H9 (cell line): ENCODE results near the gene GTF3A. TPM values are rescaled to one million over a fixed set of nuclear protein-coding genes. Genes with fewer than 3 reads are reported as not detected.

Source experiments
- DNase-seq: peaks from one replicate; pipeline ENCODE4 v3.0.0-alpha.2; 2017
- H2AFZ ChIP-seq: one replicate; pipeline ENCODE4 v1.6.1; 2013; ENCODE audit warnings: mild to moderate bottlenecking, low read length, control low read depth, moderate library complexity
- H2AK5ac ChIP-seq: 2 replicates; pipeline ENCODE4 v1.6.1; 2013; ENCODE audit warnings: low read length, control low read depth, mixed read lengths; ENCODE audit not compliant: insufficient read length
- H2BK120ac ChIP-seq: one replicate; pipeline ENCODE4 v1.6.1; 2013; ENCODE audit warnings: low read depth, mild to moderate bottlenecking, low read length, control low read depth, inconsistent platforms; ENCODE audit not compliant: poor library complexity, severe bottlenecking
- H2BK12ac ChIP-seq: 2 replicates; pipeline ENCODE4 v1.6.1; 2013; ENCODE audit warnings: low read length, control low read depth, mixed read lengths, low read depth; ENCODE audit not compliant: insufficient read length
- H2BK15ac ChIP-seq: 2 replicates; pipeline ENCODE4 v1.6.1; 2013; ENCODE audit warnings: low read depth, low read length, control low read depth
- H2BK20ac ChIP-seq: one replicate; pipeline ENCODE4 v1.6.1; 2013; ENCODE audit warnings: low read depth, mild to moderate bottlenecking, low read length, control low read depth, inconsistent platforms; ENCODE audit not compliant: poor library complexity, severe bottlenecking
- H2BK5ac ChIP-seq: 2 replicates; pipeline ENCODE4 v1.6.1; 2013; ENCODE audit warnings: low read length, control low read depth, mixed read lengths; ENCODE audit not compliant: insufficient read length
- H3K14ac ChIP-seq: 2 replicates; pipeline ENCODE4 v1.6.1; 2013; ENCODE audit warnings: low read length, control low read depth; ENCODE audit not compliant: insufficient read depth
- H3K18ac ChIP-seq: 2 replicates; pipeline ENCODE4 v1.6.1; 2013; ENCODE audit warnings: low read depth, mild to moderate bottlenecking, mixed read lengths, low read length, control low read depth; ENCODE audit not compliant: insufficient read length
- H3K23ac ChIP-seq: 2 replicates; pipeline ENCODE4 v1.6.1; 2013; ENCODE audit warnings: low read length, control low read depth, mixed read lengths, low read depth; ENCODE audit not compliant: insufficient read length
- H3K23me2 ChIP-seq: 2 replicates; pipeline ENCODE4 v1.6.1; 2013; ENCODE audit warnings: low read depth, mild to moderate bottlenecking, mixed read lengths, low read length, control low read depth; ENCODE audit not compliant: insufficient read length, poor library complexity, severe bottlenecking
- H3K27ac ChIP-seq: 2 replicates; pipeline ENCODE4 v1.5.1; 2013; ENCODE audit warnings: low read length, control low read depth, mixed read lengths, low read depth; ENCODE audit not compliant: insufficient read length
- H3K27me3 ChIP-seq: 2 replicates; pipeline ENCODE4 v1.6.1; 2013; ENCODE audit warnings: low read length, control low read depth, inconsistent platforms; ENCODE audit not compliant: insufficient read depth
- H3K4ac ChIP-seq: 2 replicates; pipeline ENCODE4 v1.6.1; 2013; ENCODE audit warnings: low read depth, mild to moderate bottlenecking, control low read depth, inconsistent platforms, low read length, moderate library complexity
- H3K4me1 ChIP-seq: 2 replicates; pipeline ENCODE4 v1.6.1; 2013; ENCODE audit warnings: low read length, control low read depth, inconsistent platforms; ENCODE audit not compliant: insufficient read depth
- H3K4me2 ChIP-seq: 2 replicates; pipeline ENCODE4 v1.6.1; 2013; ENCODE audit warnings: low read length, control low read depth, mixed read lengths; ENCODE audit not compliant: insufficient read length, insufficient read depth
- H3K56ac ChIP-seq: 2 replicates; pipeline ENCODE4 v1.6.1; 2013; ENCODE audit warnings: low read depth, mild to moderate bottlenecking, mixed read lengths, low read length, control low read depth; ENCODE audit not compliant: insufficient read length
- H3K79me1 ChIP-seq: 2 replicates; pipeline ENCODE4 v1.6.1; 2013; ENCODE audit warnings: low read depth, mild to moderate bottlenecking, moderate library complexity, low read length, control low read depth, inconsistent platforms; ENCODE audit not compliant: insufficient read depth, poor library complexity, severe bottlenecking
- H3K79me2 ChIP-seq: 2 replicates; pipeline ENCODE4 v1.6.1; 2013; ENCODE audit warnings: low read length, control low read depth, inconsistent platforms; ENCODE audit not compliant: insufficient read depth
- H3K9ac ChIP-seq: 2 replicates; pipeline ENCODE4 v1.6.1; 2013; ENCODE audit warnings: low read length, control low read depth, mixed read lengths; ENCODE audit not compliant: insufficient read length; ENCODE audit errors: extremely low read depth
- H3K9me3 ChIP-seq: one replicate; pipeline ENCODE4 v1.6.1; 2013; ENCODE audit warnings: low read depth, low read length, inconsistent platforms; ENCODE audit not compliant: control insufficient read depth
- H3T11ph ChIP-seq: one replicate; pipeline ENCODE4 v1.6.1; 2013; ENCODE audit warnings: mild to moderate bottlenecking, low read length, control low read depth, inconsistent platforms
- H4K20me1 ChIP-seq: one replicate; pipeline ENCODE4 v1.6.1; 2013; ENCODE audit not compliant: control insufficient read depth, insufficient read length, insufficient read depth
- H4K5ac ChIP-seq: 2 replicates; pipeline ENCODE4 v1.6.1; 2013; ENCODE audit warnings: low read depth, mild to moderate bottlenecking, mixed read lengths, low read length, control low read depth; ENCODE audit not compliant: insufficient read length
- H4K8ac ChIP-seq: replicated peaks from 2 replicates; pipeline ENCODE4 v1.6.1; 2013; ENCODE audit warnings: low read length, control low read depth, mixed read lengths, low read depth; ENCODE audit not compliant: insufficient read length
- H4K91ac ChIP-seq: 2 replicates; pipeline ENCODE4 v1.6.1; 2013; ENCODE audit warnings: low read depth, mild to moderate bottlenecking, moderate library complexity, mixed read lengths, low read length, control low read depth; ENCODE audit not compliant: insufficient read length
- H3K27ac Mint-ChIP-seq, 3 experiments: 2 replicates in 2 of 3; 3 replicates in 1 of 3; pipeline ENCODE4 v1.8.0; 2020 to 2021; ENCODE audit warnings: mixed read lengths in 3 of 3, mild to moderate bottlenecking in 1 of 3, moderate library complexity in 1 of 3
- H3K27me3 Mint-ChIP-seq: 2 replicates; pipeline ENCODE4 v1.8.0; 2021; ENCODE audit warnings: low read depth, mild to moderate bottlenecking, moderate library complexity, mixed read lengths
- H3K36me3 Mint-ChIP-seq, 3 experiments: 2 replicates in 2 of 3; 3 replicates in 1 of 3; pipeline ENCODE4 v1.8.0; 2020 to 2021; ENCODE audit warnings: low read depth in 3 of 3, mixed read lengths in 3 of 3; ENCODE audit not compliant: insufficient read depth in 1 of 3
- H3K4me1 Mint-ChIP-seq, 2 experiments: 2 replicates each; pipeline ENCODE4 v1.8.0; 2020; ENCODE audit warnings: mixed read lengths in 2 of 2
- H3K4me3 Mint-ChIP-seq, 2 experiments: 2 replicates in 1 of 2; 3 replicates in 1 of 2; pipeline ENCODE4 v1.8.0; 2020 to 2021; ENCODE audit warnings: mild to moderate bottlenecking in 2 of 2, mixed read lengths in 2 of 2, moderate library complexity in 1 of 2
- H3K9me3 Mint-ChIP-seq, 2 experiments: 2 replicates in 1 of 2; 3 replicates in 1 of 2; pipeline ENCODE4 v1.8.0; 2020; ENCODE audit warnings: mild to moderate bottlenecking in 2 of 2, mixed read lengths in 2 of 2, moderate library complexity in 1 of 2
- CTCF ChIP-seq: fragments of 200-600 bp; sonication (generic); conservative IDR thresholded peaks from 3 replicates; pipeline ENCODE4 v1.8.0; 2021; ENCODE audit warnings: antibody characterized with exemption, mild to moderate bottlenecking
- WGBS: extraction: QIAGEN DNeasy Blood & Tissue Kit; methylation state at CpG from one replicate; pipeline ENCODE4 v1.1.7; 2013; ENCODE audit warnings: missing lambda C conversion rate, low lambda C conversion rate, mixed read lengths; ENCODE audit not compliant: insufficient read length; ENCODE audit errors: extremely low coverage; 5-methylcytosine and 5-hydroxymethylcytosine counted together
- total RNA-seq: library from RNA; stranded (reverse); gene quantifications from 2 replicates; pipeline ENCODE4 v1.2.1, GENCODE V29; 2021

The GTF3A gene
- total RNA-seq, 1 experiment from 2014 or later = 70.0 TPM

DNA sequence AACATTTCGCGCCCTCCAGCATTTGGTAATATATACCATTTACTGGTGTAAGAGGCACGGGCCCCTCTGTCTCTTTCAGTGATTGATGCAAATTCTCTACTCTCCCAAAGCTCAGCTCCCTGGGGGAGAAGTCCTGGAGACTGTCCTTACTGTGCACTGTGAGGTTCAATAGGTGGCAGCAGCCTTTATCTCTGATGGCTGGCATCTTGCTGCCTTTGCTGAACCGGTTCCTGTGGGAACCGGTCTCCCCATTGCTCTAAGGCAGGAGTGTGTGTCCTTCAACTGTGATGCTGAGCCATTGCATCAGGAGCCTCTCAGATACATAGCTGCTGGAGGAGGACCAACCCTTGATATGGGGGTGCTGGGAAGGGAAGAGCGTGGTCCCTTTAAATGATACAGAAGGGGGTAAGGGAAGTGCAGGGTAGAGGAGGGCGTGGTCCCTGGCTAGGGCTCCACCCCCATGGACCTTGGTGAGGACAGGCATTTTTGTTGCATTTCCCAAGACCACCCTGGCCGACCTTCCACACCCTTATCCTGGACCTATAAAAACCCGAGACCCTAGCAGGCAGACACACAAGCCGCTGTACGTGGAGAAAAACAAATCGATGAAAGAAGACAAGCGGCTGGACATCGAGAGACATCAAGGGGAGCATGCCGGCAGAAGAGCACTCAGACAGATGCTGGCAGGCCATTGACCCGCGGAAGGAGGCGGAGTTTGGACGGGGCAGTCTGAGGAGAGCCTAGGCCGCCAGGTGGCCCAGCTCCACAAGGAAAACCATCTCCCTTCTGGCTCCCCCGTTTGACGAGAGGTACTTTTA is 41.1 kb upstream of the GTF3A start:
- Histone ChIP-seq H3T11ph (no peak overlapping the region), H3K23me2 (no peaks in the 10 kb centered on the region), H3K27ac (no peak overlapping the region), H3K18ac (no peak overlapping the region), H2BK5ac (no peak overlapping the region), H4K5ac (no peak overlapping the region), H3K9me3 (no peaks in the 10 kb centered on the region), H2BK120ac (no peak overlapping the region), H4K91ac (no peak overlapping the region), H2BK12ac (no peak overlapping the region), H4K20me1 (no peaks in the 10 kb centered on the region), H3K4ac (no peak overlapping the region), H3K14ac (no peak overlapping the region), H2BK15ac (no peak overlapping the region), H3K79me2 (no peaks in the 10 kb centered on the region), H2BK20ac (no peak overlapping the region), H3K56ac (no peak overlapping the region), H2AFZ (no peak overlapping the region), H2AK5ac (no peak overlapping the region), H3K23ac (no peak overlapping the region), H3K9ac (no peak overlapping the region), H3K79me1 (no peaks in the 10 kb centered on the region), H4K8ac (no peak overlapping the region), H3K4me1 (peaks cover 3% of the 10 kb centered on the region; the same call in 1 of the 2 replicates), H3K4me2 (no peak overlapping the region), H3K27me3 (no peaks in the 10 kb centered on the region)
- Mint-ChIP-seq H3K4me3 (peak overlapping the region in 1 of 2 experiments; percentile 7; a peak in 2 of 5 replicates), H3K36me3 (no peaks in the 10 kb centered on the region), H3K9me3 (no peaks in the 10 kb centered on the region), H3K27me3 (peaks cover 9% of the 10 kb centered on the region), H3K27ac (peak overlapping the region in 1 of 3 experiments; percentile 49; a peak in 2 of 7 replicates), H3K4me1 (peaks cover 14 to 31% of the 10 kb centered on the region in 2 experiments)
- DNase-seq = peak; percentile 70
- whole genome bisulfite sequencing = no CpG with 5 or more reads among the region's 22 CpGs
- TF ChIP-seq CTCF = peak; percentile 13; the same call in 1 of the 3 replicates
